Measurements from ENCODE around the gene FOXF1.

FOXF1 gene

DNA sequence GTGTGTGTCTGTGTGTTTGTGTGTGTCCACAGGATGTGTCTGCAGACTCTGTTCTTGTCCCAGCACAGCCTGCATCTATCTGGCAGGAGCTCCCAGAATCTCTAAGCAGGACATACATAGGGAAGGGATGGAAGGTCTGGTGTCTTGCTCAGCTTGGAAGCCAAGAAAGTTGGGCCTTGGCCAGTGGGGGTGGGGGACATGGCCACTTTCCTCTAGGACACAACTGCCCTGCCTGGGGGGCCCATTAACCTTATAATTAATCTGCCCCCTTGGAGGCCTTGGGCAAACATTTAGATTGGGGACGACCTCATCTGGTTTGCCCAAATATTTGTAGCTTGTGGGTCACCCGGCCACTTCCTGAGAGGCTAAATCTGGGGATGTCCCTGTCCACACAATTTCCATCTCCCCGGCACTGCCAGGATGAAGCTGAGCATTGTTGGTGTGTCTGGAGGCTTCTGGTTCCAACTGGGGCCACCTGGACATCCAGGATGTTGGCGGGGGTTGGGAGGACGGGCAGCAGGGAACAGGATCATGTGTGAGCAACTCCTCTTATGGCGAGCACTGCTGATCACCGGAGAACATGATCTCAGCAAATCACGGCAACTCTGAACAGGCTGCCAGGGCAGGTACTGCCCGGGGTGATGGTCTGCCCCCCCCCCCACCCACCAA is 17.2 kb upstream of the FOXF1 start:
- DNase-seq, result no peak

DNA sequence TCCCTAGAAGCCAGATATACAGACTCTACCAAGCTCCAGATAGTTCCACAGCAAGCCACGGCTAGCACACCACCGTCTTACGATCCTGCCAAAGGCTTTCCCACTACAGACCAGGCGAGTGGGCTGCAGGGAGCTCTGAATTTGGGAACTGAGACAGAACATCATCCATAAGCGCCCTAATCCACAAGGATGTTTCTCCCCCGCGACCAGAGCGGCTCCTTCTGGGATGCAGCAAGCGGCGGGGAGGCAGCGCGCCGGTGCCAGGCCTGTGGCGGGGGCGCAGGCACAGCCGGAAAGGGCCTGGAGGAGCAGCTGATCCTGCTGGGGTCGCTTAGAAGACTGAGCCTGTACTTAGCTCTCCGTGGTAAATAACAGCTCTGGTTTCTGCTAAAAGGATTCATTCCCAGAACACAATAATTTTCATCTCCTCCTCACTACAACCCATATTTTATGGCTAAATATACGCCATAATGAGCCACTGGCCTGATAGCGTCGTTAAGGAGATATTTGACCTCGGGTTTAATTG is 16.2 kb upstream of the FOXF1 start:
- DNase-seq, result no peak

DNA sequence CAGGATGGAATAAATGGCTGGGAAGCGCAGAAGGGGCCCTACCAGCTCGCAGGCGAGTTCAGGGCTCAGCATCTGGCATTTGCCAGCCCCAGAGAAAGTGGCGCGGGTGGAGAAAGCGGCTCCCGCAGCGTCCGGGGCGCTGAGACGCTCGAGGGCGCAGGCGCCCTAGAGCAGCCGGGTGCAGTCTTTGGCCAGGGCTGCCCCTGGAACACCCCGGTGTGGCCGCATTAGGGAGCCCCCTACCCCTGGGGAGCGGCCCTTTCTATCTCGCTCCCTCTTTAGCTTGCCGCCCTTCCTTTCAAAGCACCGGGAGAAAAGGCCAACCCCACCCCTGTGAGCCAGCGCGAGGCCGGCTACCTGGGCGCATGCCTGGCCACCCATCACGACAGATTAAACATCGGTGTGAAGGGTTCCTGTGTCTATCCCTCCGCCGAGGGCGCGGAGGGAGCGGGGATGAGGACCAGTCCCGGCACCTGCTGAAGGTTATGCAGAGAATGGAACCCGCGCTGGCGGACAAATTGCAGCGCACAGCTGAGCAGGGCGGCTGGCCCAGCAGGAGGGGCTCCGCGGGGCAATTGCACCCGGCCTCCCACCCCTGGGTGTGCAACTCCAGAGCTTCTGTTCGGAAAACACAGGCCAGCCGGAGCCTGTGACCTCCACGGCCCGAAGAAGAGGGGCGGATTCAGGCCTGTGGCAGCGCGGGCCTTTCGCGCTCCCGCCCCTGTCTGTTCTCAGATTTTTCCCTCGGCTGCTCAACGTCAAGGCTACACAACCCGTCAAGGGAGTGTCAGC is 15.6 kb upstream of the FOXF1 start:
- no peak for DNase-seq

DNA sequence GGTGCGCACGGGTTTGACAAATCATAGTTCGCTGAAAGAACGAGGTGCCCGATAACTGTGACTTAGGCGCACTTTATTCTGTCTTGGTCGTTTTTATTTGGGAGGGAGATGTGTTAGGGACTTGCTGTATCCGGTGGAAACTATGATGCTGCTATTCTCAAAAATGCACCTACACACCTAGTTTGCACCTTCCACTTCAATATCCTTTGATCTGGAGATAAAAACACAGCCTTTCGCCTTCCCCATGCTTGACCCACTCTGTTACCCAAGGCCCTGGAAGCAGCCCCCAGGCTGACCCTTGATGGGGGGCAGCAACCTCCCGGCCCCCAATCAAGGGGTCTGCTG is 15.0 kb upstream of the FOXF1 start:
- DNase-seq, result no peak

DNA sequence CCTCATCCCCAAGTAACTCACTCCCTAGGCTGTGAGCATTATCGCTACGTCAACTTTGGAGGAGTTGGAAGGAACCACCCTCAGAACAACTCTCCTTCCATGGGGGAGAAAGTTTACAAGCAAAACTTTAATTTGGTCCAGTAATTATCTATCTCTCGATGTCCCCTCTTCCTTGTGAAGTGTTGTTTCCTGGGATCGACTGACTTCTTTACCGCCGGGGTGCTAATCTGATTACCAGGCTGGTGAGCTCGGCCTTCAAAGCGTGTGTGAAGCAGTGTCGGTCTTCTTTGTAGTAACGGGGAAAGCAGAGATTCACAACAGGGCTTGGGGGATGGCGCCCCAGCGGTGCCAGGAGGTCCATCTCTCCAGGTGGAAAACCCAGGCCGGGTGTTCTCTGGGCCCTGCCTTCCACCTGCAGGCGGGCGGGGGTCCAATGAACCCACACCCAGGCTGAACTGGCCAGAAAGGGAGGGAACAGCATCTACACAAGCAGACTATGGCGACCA is 14.5 kb upstream of the FOXF1 start:
- DNase-seq, result no peak

DNA sequence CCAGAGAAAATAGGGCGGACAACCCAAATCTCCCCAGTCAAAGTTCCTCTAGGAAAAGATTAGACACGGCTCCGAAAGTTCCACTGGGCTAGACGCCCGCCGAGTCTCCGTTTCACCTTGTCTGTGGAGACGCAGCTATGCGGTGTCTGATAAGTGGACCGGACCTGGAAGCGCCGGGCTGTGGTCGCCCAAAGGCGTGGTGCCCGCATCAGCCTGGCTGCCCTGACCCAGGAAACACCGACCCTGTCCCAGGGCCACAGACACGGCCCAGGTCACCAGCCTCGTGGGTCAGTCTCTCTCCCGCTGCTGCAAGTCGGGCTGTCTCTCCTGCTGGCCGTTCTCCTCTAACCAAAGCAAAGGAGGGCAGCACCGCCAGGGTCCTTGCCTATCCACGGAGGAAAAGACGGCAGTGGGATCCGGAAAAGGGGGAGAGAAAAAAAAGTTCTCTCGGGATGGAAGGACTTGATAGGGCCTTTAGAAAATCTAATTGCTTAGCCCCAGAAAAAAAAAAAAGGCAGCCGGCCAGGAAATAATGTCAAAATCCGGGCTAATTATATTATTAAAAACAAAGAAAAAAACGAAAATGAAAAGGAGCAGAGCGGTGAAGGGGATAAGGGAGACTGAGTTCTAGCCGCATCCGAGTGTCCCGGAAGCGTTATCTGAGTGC is 13.9 kb upstream of the FOXF1 start:
- no peak for DNase-seq

DNA sequence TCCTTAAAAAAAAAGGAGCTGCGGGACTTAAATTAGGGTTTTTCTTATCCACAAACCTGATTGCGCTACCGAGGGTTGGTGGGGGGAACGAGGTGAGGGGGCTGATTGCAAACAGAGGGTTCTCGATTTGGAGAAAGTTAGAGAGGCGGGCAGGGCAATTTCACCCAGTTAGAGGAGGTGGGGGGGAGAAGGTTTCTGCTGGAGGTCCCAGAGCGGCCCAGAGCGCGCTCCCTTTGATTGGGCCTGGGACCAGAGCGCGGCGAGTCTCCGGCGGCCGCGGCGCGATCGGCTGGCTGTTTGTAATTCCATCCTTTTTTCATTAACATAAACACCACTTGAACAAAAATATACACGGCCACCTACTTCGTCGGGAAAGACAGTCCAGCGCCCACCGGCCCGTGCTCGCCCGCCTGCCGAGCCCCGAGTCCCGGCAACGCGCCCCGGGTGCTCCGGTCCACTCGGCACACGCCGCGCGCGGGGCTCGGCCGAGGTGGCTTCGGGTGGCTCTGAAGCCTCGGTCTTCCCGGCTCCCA is 13.3 kb upstream of the FOXF1 start:
- no peak for DNase-seq

DNA sequence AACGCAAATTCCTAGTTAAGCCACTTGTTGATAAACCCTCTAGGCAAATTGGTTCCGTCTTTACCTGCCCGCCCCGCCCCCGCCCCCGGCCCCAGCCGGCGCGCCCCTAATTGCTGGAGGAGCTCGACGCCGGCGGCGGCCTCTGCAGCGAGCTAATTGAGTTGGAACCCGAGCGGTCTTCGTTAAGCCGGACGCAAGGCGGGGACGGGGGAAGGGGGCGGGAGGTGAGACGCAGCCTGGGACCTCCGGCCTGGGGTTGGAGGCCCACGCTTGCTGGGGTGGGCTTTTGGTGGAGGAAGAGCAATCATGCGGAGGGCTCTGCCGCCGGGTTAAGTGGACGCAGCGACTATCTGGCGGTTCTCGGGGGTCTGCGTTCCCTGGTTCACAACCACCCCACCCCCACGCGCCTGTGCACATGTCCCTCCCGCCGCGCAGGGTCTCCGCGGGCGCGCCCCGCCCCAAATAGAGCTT is 12.7 kb upstream of the FOXF1 start:
- DNase-seq, result no peak

DNA sequence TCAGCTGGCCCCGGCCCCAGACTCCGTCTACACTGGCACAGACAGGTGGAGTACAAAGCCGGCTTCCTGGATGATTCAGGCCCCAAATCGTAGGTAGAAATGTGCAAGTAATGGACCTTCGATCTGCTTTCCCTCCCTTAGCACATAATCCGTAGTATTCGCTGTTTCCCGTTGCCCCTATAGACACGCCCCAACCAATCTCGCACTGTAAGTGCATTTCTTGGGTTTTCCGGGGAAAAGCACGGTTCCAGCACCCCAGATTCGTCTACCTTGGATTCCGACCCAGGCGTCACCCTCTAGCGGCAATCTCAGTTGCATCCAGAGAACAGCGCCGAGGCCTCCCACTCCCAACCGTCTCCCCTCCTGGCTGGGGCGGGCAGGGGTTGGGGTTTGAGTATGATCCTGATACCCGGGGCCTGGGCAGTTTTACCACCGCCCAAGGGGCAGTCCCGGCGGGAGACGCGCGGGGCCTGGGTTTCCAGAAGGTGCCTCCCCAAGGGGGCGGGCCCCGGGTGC is 12.1 kb upstream of the FOXF1 start:
- no peak for DNase-seq

DNA sequence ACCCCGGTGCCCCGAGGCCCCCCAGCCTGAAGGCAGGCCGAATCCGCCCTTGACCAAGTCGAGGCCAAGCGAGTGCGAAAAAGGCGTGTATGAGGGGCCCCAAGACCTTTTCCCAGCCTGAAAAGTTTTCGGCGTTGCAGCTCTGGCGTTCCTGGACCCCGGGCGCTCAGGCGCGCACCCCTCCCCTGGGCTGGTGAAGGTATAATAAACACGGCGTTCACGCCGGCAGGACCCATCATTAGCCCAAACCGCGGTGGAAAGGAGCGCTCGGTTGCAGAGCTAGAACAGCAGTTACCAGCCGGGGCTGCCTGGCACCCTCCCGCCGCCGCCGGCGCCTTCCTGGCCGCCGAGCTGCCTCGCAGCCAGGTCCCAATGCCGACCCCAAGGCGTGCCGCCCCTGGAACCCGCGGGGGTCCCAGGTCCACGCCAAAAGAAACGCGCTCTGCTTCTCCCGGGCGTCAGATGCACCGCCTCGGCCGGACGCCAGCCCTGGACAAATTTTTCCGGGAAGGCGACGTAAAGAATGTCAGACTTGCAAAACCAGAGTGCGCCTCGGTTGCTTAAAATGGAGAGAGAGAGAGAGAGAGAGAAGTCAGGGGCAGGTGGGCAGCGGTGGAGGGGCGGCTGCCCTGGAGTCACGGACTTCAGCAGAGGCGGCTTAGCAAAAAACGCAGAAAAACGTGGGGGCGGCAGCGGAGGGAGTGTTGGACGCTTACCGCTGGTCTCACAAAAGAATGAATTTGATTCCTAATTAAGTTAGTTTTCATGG is 11.5 kb upstream of the FOXF1 start:
- DNase-seq, result no peak

DNA sequence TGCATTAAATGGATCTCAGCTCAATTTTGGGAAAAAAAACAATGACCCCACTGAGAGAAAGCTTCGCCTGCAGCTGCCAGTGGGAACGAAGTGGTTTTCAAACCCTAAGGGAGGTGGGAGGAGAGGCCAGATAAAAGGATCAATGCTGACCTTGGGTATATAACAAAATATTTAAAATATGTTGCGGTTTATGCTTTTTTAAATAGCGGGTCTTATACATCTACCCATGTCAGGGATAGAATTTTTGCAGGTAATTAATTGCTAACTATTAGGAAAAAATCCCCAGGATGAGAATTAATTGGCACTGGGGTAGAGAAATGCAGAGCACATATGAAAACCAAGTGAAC is 10.9 kb upstream of the FOXF1 start:
- no peak for DNase-seq

DNA sequence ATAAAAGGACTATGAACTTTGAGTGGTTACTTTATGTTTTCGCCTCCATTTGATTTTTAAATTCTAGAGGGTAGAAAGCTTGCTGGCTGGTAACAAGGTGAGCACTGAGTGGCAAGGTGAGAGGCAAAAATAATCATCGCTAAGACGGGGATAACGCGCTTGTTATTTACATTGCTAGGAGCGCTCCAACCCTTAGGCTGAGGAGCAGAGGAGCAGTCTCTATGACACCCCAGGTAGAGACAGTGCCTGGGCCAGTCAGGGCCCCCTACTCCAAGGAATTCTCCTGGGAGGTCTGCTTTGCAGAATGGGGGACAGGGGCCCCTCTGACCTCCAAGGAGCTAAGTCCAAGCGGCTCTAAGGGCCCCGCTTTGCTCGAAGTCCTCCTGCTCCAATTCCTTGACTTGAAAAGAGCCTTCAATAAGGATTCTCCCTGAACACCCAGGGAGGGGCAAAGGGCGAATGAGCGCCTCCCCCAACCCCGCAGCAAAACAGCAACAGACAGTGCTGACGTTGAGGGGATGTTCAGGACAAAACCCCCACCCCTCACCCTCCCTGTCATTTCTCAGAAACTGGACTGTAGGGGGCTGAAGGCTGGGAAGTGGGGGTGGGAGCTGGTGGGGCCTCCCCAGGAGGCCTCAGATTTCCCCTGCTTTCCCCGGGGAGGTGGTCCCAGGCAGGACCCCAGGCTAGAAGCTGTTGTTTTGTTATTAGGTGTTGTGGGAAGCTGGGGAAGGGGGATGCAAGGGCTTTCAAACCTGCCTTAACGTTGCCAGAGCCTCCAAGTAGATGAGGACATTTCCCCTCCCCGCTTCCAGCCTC is 10.2 kb upstream of the FOXF1 start:
- no peak for DNase-seq

DNA sequence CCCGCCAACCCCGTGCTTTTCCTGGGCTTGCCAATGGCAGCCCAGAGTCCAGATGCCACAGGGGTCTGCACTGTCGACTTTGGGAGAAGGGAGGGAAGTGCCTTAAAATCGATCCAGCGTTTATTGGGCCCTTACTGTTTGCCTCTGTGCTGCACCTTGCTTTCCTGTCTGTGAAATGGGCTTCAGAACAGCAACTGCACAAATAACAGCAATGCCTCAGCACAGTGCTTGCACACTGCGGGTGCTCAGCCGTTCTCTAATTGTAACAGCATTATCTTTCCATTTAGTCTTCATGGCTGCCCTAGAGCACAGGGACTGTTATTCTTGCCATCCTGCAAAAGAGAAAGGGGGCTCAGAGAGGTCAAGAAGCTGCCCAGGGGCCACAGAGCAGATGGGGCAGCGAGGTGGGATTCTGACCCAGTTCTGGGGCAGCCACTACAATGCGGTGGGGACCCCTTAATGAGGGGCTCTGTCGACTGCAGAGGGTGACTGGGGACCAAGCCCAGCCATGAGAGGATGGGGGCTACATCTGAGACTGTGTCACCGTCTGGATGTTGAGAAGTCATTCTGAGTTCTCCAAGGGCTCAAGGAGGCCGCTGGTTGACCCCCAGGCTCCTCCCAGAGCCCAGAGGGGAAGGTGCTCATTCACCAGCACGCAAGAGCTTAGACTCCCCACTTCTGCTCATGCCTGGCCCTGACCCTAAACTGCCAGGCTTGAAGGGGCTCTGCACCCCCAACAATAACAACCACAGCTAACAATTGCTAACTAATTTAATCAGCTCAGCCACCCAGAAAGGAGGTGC is 9.4 kb upstream of the FOXF1 start:
- no peak for DNase-seq

DNA sequence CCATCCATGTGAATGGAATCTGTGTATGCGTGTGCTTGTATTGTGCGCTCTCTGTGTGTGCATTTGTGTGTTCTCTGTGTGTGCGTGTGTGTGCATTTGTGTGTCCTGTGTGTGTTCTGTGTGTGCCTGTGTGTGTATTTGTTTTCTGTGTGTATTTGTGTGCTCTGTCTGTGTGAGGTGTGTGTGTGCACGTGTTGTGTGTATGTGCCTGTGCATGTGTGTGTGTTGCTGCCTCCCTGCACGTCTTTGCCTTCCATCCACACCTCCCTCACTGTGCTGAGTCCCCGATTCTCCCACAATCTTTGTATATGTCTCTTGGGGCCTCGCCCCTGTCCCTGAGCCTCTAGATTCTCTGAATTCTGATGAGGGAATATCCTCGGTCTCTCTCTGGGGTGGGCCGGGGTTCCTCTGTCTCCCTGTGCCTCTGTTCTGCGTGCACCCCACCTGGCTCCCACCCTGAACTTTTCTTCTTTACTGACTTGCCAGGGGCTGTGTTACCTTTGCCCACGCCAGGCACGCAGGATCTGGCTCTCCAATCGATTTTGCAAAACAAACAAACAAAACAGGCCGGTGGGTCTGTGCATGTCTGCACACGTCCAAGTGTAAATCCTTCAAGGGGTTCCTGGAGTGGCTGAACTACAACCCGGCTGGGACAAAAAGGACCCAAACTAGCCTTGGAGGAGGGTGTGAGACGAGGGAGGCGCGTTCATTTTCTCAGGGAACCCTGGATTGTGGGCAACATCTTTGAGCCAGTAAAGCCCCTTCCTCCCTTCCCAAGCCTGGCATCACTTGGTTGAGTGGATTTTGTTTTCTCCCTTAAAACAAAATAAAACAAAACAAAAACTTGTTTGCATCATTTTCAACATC is 8.1 kb upstream of the FOXF1 start:
- DNase-seq, result no peak

DNA sequence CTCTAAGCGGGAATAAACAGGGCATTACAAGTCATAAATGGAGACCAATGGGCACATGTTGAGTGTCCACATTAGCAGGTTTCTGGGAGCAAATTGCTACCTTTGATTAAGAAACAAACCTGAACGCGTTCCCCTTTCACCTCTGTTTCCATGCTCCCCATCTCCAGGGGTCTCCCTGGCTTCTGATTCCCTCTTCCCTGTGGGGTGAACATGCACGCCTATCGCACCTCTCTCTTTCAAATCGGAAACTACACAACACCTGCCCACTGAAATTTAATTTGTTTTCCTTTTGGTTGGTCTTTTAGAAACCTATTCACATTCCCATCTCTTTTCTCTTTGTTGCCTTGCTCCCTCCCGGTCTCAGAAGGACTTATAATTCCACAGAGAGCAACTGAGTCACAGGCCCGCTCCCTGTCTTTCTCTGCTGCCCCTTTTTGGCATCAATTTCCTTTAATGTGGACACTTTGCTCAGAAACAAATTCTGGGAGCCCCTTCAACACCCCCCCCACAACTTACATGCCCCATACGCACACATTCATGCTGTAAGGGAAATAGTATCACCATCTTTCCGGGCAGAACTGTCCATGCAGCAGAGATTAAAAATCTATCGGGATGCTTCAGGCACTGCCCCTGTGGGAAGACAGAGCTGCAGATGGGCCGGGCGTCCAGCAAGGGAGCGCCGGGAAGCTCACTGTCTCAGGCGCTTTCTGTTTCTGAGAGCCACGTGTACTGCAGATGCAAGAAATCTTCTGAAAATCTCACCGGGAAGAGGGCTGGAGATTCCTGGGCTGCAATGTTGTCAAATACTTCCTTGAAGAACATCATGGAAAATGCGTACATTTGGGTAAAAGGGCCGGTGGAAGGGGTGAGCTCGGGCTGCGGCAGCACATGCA is 7.2 kb upstream of the FOXF1 start:
- no peak for DNase-seq

DNA sequence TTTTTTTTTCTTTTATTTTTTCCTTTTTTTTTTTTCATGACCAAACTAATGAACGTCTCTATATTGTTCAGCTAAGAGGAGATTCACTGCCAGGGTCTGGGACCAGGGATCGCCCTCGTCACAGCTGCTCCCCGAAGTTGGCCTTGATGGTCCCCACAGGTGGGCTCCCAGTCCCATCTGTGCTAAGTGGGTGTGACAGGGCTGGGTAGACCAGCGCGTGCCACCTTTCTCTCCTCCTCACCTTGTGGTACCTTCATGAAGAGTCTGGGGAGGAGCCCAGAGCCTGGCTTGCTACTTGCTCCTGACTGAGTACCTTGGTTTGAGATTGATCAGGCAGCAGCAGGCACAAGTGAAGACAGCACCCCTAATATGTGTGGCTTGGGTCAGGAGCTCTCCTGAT is 6.5 kb upstream of the FOXF1 start:
- no peak for DNase-seq

DNA sequence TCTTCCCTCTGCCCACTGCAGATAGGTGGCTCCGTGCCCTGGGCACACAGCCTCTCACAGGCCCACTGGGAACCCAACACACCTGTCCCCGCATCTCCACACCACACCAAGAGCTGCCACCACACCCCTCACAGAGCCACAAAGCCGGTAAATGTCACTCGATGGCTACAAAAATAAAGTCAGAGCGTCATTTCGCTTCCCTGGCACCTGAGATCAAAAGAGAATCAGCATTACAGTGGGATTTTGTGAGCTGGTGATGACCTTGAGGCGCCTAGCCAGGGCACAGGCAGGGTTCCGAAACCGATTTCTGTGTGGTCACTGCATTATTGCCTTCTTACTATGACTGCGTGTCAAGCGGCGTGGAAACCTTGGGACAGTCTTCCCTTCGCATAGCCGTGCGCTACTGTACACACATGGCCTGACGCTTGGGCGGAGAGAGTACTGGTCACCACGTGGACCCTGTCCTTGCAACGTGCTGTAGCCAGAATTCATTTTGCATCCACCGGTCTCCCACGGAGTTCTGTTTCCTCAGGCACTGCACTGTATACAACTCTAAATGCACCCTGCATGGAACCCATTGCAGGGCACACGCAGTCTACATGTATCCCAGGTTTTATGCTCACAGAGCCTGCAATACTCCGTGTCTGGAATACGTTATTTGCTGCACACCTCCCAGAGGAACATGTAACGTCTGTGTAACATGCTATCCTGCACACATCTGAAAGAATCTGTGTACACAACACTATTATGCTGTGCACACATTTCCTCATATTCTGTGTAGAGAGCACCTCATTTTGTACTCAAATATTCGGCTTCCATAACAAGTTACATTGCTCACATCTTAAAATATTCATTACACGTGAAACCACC is 5.8 kb upstream of the FOXF1 start:
- no peak for DNase-seq
